ENCODE measurements around the gene RTN4RL2.

- TF ChIP-seq JUND (IDR thresholded peaks at IDR 0.05; ENCODE audit: low read depth, low read length) = no peak
- no peak for TF ChIP-seq POLR2A (IDR thresholded peaks at IDR 0.05; ENCODE audit: low read depth, low read length)
- peak; percentile 76 to 83 (median 83) for TF ChIP-seq CTCF (IDR thresholded peaks at IDR 0.05 in 2 of 3, conservative IDR thresholded peaks at IDR 0.05 in 1 of 3; ENCODE audit: control insufficient read depth in 2 of 3, extremely low read depth in 1 of 3, insufficient read depth in 1 of 3, low read depth in 3 of 3, low read length in 3 of 3)
- no peak for TF ChIP-seq SMAD1 (IDR thresholded peaks at IDR 0.05; ENCODE audit: low read depth, partially characterized antibody)
- TF ChIP-seq POLR2AphosphoS5 (IDR thresholded peaks at IDR 0.05; ENCODE audit: low read length) = no peak
- peak; percentile 74; the same call in 1 of the 2 replicates for TF ChIP-seq NBN (IDR thresholded peaks at IDR 0.05)
- no peak for TF ChIP-seq EP300 (IDR thresholded peaks at IDR 0.05; ENCODE audit: borderline replicate concordance in 1 of 2, control insufficient read depth in 1 of 2, low read depth in 2 of 2, low read length in 2 of 2)
- no peak for TF ChIP-seq JUNB (IDR thresholded peaks at IDR 0.05)
- no peak for TF ChIP-seq SUPT20H (IDR thresholded peaks at IDR 0.05; ENCODE audit: borderline replicate concordance, control insufficient read depth, low read depth, low read length)
- TF ChIP-seq TBL1XR1 (IDR thresholded peaks at IDR 0.05; ENCODE audit: low read depth, low read length) = no peak
- TF ChIP-seq PML (IDR thresholded peaks at IDR 0.05; ENCODE audit: low read length) = no peak
- peak in 1 of 2 experiments; percentile 4; a peak in 1 of 4 replicates for TF ChIP-seq BHLHE40 (IDR thresholded peaks at IDR 0.05; ENCODE audit: borderline replicate concordance in 1 of 2, low read depth in 2 of 2, low read length in 1 of 2)
- TF ChIP-seq DPF2 (IDR thresholded peaks at IDR 0.05) = no peak
These were observed 1.7 kb upstream of the RTN4RL2 start for GRCh38 chr11:57458410-57459163.

All from GM12878 (cell line).